Caco-2 (cell line): Measurements from ENCODE around the gene NDUFB10. TPM values are rescaled to one million over a fixed set of nuclear protein-coding genes. Genes with fewer than 3 reads are reported as not detected.

Experiments
- BruUV-seq: library from RNA; stranded (reverse); fragments of 400-500 nt; replicated peaks from 2 replicates; lab custom pipeline; 2021; lab: Mats Ljungman, UMichigan
- CTCF ChIA-PET: fragments of 300-600 bp; sonication (Branson Sonifier 250); formaldehyde crosslinking; loops from one replicate; lab custom pipeline; 2022; ENCODE audit warnings: antibody characterized with exemption; lab: Charles Lee
- POLR2A ChIA-PET: fragments of 300-600 bp; sonication (Branson Sonifier 250); formaldehyde crosslinking; loops from one replicate; lab custom pipeline; 2022; ENCODE audit warnings: antibody characterized with exemption; lab: Charles Lee
- DNase-seq, 2 experiments: peaks; one replicate each; pipeline versions ENCODE4 v3.0.0 to v3.0.0-alpha.2; 2020 to 2022
- H3K27me3 ChIP-seq: replicated peaks from 2 replicates; pipeline ENCODE4 v1.6.0; 2011; ENCODE audit warnings: low read length; ENCODE audit not compliant: control insufficient read depth, insufficient read depth
- H3K36me3 ChIP-seq: 2 replicates; pipeline ENCODE4 v1.5.1; 2011; ENCODE audit warnings: low read length; ENCODE audit not compliant: control insufficient read depth, insufficient read depth
- H3K4me1 ChIP-seq: fragments of 250-450 bp; sonication (Bioruptor Pico); 2 replicates; pipeline ENCODE4 v1.5.1; 2020; ENCODE audit warnings: mild to moderate bottlenecking
- H3K4me3 ChIP-seq: 2 replicates; pipeline ENCODE4 v1.5.1; 2011; ENCODE audit warnings: low read depth, mild to moderate bottlenecking, control low read depth, low read length
- H3K9me3 ChIP-seq: fragments of 250-450 bp; sonication (Bioruptor Pico); 2 replicates; pipeline ENCODE4 v1.5.1; 2020; ENCODE audit warnings: mild to moderate bottlenecking, moderate library complexity
- H3K27ac Mint-ChIP-seq: one replicate; pipeline ENCODE4 v1.8.0; 2022; ENCODE audit warnings: mixed read lengths; ENCODE audit not compliant: unreplicated experiment
- H3K27me3 Mint-ChIP-seq: one replicate; pipeline ENCODE4 v1.8.0; 2022; ENCODE audit warnings: mixed read lengths; ENCODE audit not compliant: insufficient read depth, unreplicated experiment
- H3K36me3 Mint-ChIP-seq: one replicate; pipeline ENCODE4 v1.8.0; 2022; ENCODE audit warnings: mild to moderate bottlenecking, mixed read lengths; ENCODE audit not compliant: insufficient read depth, unreplicated experiment
- H3K4me1 Mint-ChIP-seq: one replicate; pipeline ENCODE4 v1.8.0; 2022; ENCODE audit warnings: low read depth, mixed read lengths; ENCODE audit not compliant: unreplicated experiment
- H3K4me3 Mint-ChIP-seq: one replicate; pipeline ENCODE4 v1.8.0; 2022; ENCODE audit warnings: mild to moderate bottlenecking, moderate library complexity, mixed read lengths; ENCODE audit not compliant: unreplicated experiment
- H3K9me3 Mint-ChIP-seq: one replicate; pipeline ENCODE4 v1.8.0; 2022; ENCODE audit warnings: mixed read lengths; ENCODE audit not compliant: unreplicated experiment
- CTCF ChIP-seq, 2 experiments: fragments of 200-600 bp in 1 of 2; IDR thresholded peaks; 1 replicate in 1 of 2; 2 replicates in 1 of 2; pipeline versions ENCODE4 v1.5.1 to v1.8.0; 2011 to 2022; ENCODE audit warnings: antibody characterized with exemption in 1 of 2, control low read depth in 1 of 2, inconsistent platforms in 1 of 2, low read depth in 1 of 2, low read length in 1 of 2, mild to moderate bottlenecking in 1 of 2, moderate library complexity in 1 of 2; ENCODE audit not compliant: insufficient read depth in 1 of 2, severe bottlenecking in 1 of 2, unreplicated experiment in 1 of 2
- intact Hi-C: fragments of 100-400 bp; cut with micrococcal nuclease; formaldehyde crosslinking; loops from one replicate; pipeline ENCODE4 v1.10.0; 2022; ENCODE audit not compliant: unreplicated experiment
- total RNA-seq: library from RNA; stranded (reverse); gene quantifications from 2 replicates; pipeline ENCODE4 v1.2.3, GENCODE V29; 2022

Gene NDUFB10
- total RNA-seq, 1 experiment from 2014 or later, result 128 TPM

GRCh38 chr16:2009791-2010510, 50.6 kb downstream of the NDUFB10 start, which contains the start of gene ZNF598:
Gene ZNF598 (minus strand): TSS chr16:2009821.
- no peak for TF ChIP-seq CTCF (IDR thresholded peaks at IDR 0.05; ENCODE audit: insufficient read depth in 1 of 2, low read depth in 1 of 2, low read length in 1 of 2, severe bottlenecking in 1 of 2, unreplicated experiment in 1 of 2)
- DNase-seq, result peak; percentile 68 to 88
- BruUV-seq, result TSS peak; percentile 98
- H3K36me3 ChIP-seq, result no peaks in the 10 kb centered on the region; the same call in 1 of the 2 replicates
- Mint-ChIP-seq H3K36me3 (peaks cover 22% of the 10 kb centered on the region), H3K4me1 (peaks cover 5% of the 10 kb centered on the region), H3K27me3 (no peaks in the 10 kb centered on the region), H3K27ac (peak within 1 kb of the TSS; percentile 85), H3K4me3 (peak within 1 kb of the TSS; percentile 82), H3K9me3 (no peaks in the 10 kb centered on the region)
- no peaks in the 10 kb centered on the region for H3K27me3 ChIP-seq
- no peaks in the 10 kb centered on the region for H3K9me3 ChIP-seq
- POLR2A ChIA-PET, result interaction anchor here (1.9 kb wide), 1 partner anchor 146 kb away, joined by 16 read pairs; the partner anchor contains the start of gene TRAF7
- intact Hi-C loops, result no loop called here
- CTCF ChIA-PET, result no interaction called here
- H3K4me1 ChIP-seq, result peaks cover 16% of the 10 kb centered on the region
- peak within 1 kb of the TSS; percentile 77 for H3K4me3 ChIP-seq

Other genes with a start within 250 kb of the NDUFB10 start
- 5.8 and 7.0 TPM in 2 replicates for gene NME3, start 188.0 kb upstream of the NDUFB10 start, total RNA-seq
- gene EME2, start 186.7 kb upstream of the NDUFB10 start, total RNA-seq, result 24.1 and 26.7 TPM in 2 replicates
- gene MRPS34, start 186.4 kb upstream of the NDUFB10 start, total RNA-seq, result 105 and 109 TPM in 2 replicates
- 26.0 and 28.0 TPM in 2 replicates for gene SPSB3, start 177.0 kb upstream of the NDUFB10 start, total RNA-seq
- gene NUBP2, start 176.6 kb upstream of the NDUFB10 start, total RNA-seq, result 61.9 and 65.3 TPM in 2 replicates
- not detected in 2 replicates for gene IGFALS, start 165.8 kb upstream of the NDUFB10 start, total RNA-seq
- 39.9 and 48.1 TPM in 2 replicates for gene HAGH, start 132.7 kb upstream of the NDUFB10 start, total RNA-seq
- gene FAHD1, start 132.3 kb upstream of the NDUFB10 start, total RNA-seq, result 16.5 and 21.1 TPM in 2 replicates
- not detected in 2 replicates for gene MEIOB, start 87.4 kb upstream of the NDUFB10 start, total RNA-seq
- gene HS3ST6, start 41.1 kb upstream of the NDUFB10 start, total RNA-seq, result not detected in 2 replicates
- 27.6 and 30.5 TPM in 2 replicates for gene MSRB1, start 16.3 kb upstream of the NDUFB10 start, total RNA-seq
- not detected in 2 replicates for gene RPL3L, start 4.8 kb upstream of the NDUFB10 start, total RNA-seq
- gene RPS2, start 5.3 kb downstream of the NDUFB10 start, total RNA-seq, result 2,961 and 3,006 TPM in 2 replicates
- gene RNF151, start 7.3 kb downstream of the NDUFB10 start, total RNA-seq, result not detected in 2 replicates
- gene TBL3, start 12.5 kb downstream of the NDUFB10 start, total RNA-seq, result 34.7 and 36.6 TPM in 2 replicates
- 0.35 and 1.1 TPM in 2 replicates for gene NOXO1, start 21.9 kb downstream of the NDUFB10 start, total RNA-seq
- gene GFER, start 24.7 kb downstream of the NDUFB10 start, total RNA-seq, result 57.3 and 57.4 TPM in 2 replicates
- gene SYNGR3, start 30.4 kb downstream of the NDUFB10 start, total RNA-seq, result 2.9 and 3.3 TPM in 2 replicates
- 43.7 and 50.4 TPM in 2 replicates for gene ZNF598, start 50.3 kb downstream of the NDUFB10 start, total RNA-seq
- gene NPW, start 60.2 kb downstream of the NDUFB10 start, total RNA-seq, result 6.1 and 8.8 TPM in 2 replicates
- gene NHERF2, start 67.4 kb downstream of the NDUFB10 start, total RNA-seq, result 21.8 and 26.6 TPM in 2 replicates
- gene NTHL1, start 88.3 kb downstream of the NDUFB10 start, total RNA-seq, result 34.3 and 38.6 TPM in 2 replicates
- gene TSC2, start 88.4 kb downstream of the NDUFB10 start, total RNA-seq, result 109 and 112 TPM in 2 replicates
- gene PKD1, start 176.4 kb downstream of the NDUFB10 start, total RNA-seq, result 70.5 and 76.2 TPM in 2 replicates
- gene RAB26, start 189.1 kb downstream of the NDUFB10 start, total RNA-seq, result 1.0 and 1.2 TPM in 2 replicates
- 61.4 and 66.3 TPM in 2 replicates for gene TRAF7, start 196.2 kb downstream of the NDUFB10 start, total RNA-seq
- gene CASKIN1, start 237.1 kb downstream of the NDUFB10 start, total RNA-seq, result 6.6 and 10.8 TPM in 2 replicates
- 53.1 and 59.7 TPM in 2 replicates for gene MLST8, start 245.9 kb downstream of the NDUFB10 start, total RNA-seq